ENCODE data around the gene HMCES.

- TF ChIP-seq CTCF (IDR thresholded peaks at IDR 0.05; ENCODE audit: poor library complexity) = no peak
- TF ChIP-seq EZH2phosphoT487 (IDR thresholded peaks at IDR 0.05; ENCODE audit: low read depth, severe bottlenecking, unreplicated experiment) = no peak
These were observed 43.2 kb upstream of the HMCES start for GRCh38 chr3:129235344-129235917.

All from hepatocyte (in vitro differentiated cells).